Thyroid gland (tissue), 4 donors: ENCODE results near the gene MAGT1. TPM values are rescaled to one million over a fixed set of nuclear protein-coding genes. Genes with fewer than 3 reads are reported as not detected.

Source experiments
- small RNA-seq: library from RNA; depleted of rRNA; stranded (forward); fragments of <200 nt; gene quantifications from one replicate; pipeline ENCODE3, GENCODE V24; 2016
- total RNA-seq, 4 donors: library from RNA; depleted of rRNA; stranded (reverse); fragments of >200 nt; gene quantifications; one replicate each; pipeline ENCODE4 v1.2.3, GENCODE V29; 2016

Gene MAGT1
- total RNA-seq, 4 donors from 2014 or later = 85.1 to 156 (median 109) TPM

Small RNA genes lying within 50 kb of the gene (small RNA-seq; reads per million reads assigned to genes)
- gene RN7SL460P (not detected), gene RNU6-854P (not detected)

Other genes with a start within 250 kb of the MAGT1 start
- gene ATRX, start 109.2 kb downstream of the MAGT1 start, total RNA-seq = 100 to 1,000 TPM in 3 of 4 donors, 10 to 100 TPM in 1; 96.2 to 211 (median 131) TPM
- gene COX7B, start 4.0 kb upstream of the MAGT1 start, total RNA-seq = 100 to 1,000 TPM; 283 to 627 (median 563) TPM
- 10 to 100 TPM; 11.4 to 22.9 (median 14.4) TPM for gene ATP7A, start 15.3 kb upstream of the MAGT1 start, total RNA-seq
- gene PGAM4, start 74.2 kb upstream of the MAGT1 start, total RNA-seq = not detected
- gene PGK1, start 208.8 kb upstream of the MAGT1 start, total RNA-seq = 100 to 1,000 TPM; 110 to 252 (median 197) TPM
- 10 to 100 TPM; 23.0 to 35.2 (median 25.9) TPM for gene TAF9B, start 244.2 kb upstream of the MAGT1 start, total RNA-seq